Non-pigmented ciliary epithelial cell (primary cell): Measurements from ENCODE around the gene OR6C2.
"Not testable (repeated sequence)": the region's sequence is repeated elsewhere in the genome, so short reads cannot be mapped to it uniquely, and the experiment has no call there.

Experiments
- DNase-seq: peaks from one replicate; pipeline ENCODE4 v3.0.0-alpha.2; 2010; ENCODE audit warnings: low read depth

The OR6C2 gene

GRCh38 chr12:55472264-55472663, 28.4 kb downstream of the OR6C2 start:
- no peak for DNase-seq

- not testable (repeated sequence) for DNase-seq
Observed at GRCh38 chr12:55479136-55479535, 35.3 kb downstream of the OR6C2 start.

DNA sequence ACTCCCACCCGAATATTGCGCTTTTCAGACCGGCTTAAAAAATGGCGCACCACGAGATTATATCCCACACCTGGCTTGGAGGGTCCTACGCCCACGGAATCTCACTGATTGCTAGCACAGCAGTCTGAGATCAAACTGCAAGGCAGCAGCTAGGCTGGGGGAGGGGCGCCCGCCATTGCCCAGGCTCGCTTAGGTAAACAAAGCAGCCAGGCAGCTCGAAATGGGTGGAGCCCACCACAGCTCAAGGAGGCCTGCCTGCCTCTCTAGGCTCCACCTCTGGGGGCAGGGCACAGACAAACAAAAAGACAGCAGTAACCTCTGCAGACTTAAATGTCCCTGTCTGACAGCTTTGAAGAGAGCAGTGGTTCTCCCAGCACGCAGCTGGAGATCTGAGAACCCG, 40.4 kb downstream of the OR6C2 start:
- DNase-seq = not testable (repeated sequence)

DNA sequence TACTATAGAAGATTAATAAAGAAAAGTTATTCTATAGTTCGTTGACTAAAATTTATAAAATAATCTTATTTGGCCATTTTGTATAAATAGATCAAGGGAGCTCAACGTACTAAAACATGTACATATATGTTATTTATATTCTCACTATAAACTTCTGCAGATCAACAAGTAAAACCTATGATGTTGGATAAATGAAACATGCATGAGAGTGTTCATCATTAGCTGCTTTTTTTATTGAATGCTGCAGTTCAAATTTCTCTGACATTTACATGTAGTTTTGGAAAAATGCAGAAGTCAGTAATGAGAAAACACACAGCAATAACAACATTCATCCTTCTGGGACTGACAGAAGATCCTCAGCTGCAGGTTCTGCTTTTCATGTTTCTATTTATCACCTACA, 48.2 kb downstream of the OR6C2 start, which contains the start of gene OR6C68:
TSS of gene OR6C68 (plus strand) at position 301 of the 400 bp plus-strand sequence. CDS start at position 301, 0 bp downstream.
- no peak for DNase-seq

DNA sequence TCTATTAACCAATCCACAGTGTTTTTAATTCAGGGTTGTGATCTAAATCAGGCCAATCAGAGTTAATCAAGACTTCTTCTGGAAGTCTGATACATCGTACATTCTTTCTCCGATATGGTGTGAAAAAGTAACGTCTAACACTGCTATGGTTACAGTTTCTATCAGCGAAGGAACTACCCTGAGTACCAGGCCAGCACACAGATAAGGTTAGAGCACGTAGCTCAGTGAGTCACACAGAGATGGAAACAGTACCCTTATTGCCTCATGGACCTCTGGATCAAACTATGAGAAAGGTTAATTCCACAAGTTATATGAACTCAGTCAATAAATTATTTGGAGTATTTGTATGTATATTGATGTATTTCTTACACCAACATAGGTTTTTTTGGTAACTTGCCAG, 51.6 kb downstream of the OR6C2 start:
- DNase-seq = no peak

DNA sequence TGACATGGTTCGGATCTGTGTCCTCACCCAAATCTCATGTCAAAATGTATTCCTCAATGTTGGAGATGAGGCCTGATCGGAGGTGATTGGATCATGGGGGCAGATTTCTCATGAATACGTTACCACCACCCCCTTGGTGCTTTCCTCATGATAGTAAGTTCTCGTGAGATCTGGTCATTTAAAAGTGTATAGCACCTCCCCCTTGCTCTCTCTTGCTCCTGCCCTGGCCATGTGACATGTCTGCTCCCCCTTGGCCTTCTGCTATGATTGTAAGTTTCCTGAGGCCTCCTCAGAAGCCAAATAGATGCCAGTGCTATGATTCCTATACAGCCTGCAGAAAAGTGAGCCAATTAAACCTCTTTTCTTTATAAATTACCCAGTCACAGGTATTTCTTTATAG, 55.4 kb downstream of the OR6C2 start:
- DNase-seq = no peak

DNA sequence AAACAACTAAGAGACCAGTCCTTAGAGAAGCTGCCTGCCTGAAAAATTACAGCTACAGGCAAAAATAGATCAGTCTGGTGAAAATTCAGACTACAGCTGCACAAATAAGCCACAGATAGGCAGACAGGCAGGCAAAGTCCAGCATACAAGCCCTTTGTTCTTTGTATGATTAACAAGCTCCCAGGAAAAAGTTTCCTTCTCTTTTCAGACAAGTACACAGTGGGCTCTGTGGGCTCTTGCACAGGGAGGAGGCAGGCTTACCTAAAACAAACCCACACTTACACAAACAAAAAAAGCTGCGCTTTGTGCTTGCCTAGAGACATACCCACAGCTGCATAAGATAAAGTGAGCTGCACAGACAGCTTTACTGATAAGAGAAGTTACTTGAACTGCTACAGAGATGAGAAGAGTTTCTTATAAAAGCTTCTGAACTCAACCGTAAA, 56.0 kb downstream of the OR6C2 start:
- no peak for DNase-seq

DNA sequence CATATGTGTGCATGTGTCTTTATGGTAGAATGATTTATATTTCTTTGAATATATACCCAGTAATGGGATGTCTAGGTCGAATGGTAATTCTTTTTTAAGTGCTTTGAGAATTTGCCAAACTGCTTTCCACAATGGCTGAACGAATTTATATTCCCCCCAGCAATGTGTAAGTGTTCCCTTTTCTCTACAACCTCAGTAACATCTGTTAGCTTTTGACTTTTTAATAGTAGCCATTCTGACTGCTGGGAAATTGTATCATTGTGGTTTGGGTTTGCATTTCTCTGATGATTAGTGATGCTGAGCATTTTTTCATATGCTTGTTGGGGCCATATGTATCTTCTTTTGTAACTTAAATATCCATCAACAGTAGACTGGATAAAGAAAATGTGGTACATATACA, 57.7 kb downstream of the OR6C2 start:
- DNase-seq = no peak
